Activated CD8-positive, alpha-beta memory T cell treated with anti-CD3 and anti-CD28 coated beads, Interleukin-2, amount 50 U/mL, for 24 hours (primary cell): ENCODE data around the gene STXBP4.

Source experiments
- DNase-seq: peaks from one replicate; pipeline ENCODE4 v3.0.0-alpha.2; 2020; ENCODE audit errors: extremely low read depth

The STXBP4 gene

DNA sequence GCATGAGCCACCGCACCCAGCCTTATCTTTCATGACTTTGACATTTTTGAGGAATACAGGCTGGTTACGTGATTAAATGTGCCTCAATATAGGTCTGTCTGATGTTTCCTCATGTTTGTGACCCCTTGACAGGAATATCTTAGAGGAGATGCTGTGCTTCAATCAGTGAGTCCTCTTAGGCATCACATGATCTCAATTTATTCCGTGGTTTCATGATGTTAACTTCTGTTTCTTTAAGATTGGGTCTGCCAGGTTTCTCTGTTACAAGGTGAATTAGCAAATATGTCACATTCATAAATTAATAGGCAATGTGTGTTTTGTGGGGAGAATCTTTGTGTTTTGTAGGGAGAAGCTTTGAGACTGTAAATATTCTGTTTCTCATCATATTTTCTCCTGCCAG, 3.3 kb downstream of the STXBP4 start:
- DNase-seq: no peak

DNA sequence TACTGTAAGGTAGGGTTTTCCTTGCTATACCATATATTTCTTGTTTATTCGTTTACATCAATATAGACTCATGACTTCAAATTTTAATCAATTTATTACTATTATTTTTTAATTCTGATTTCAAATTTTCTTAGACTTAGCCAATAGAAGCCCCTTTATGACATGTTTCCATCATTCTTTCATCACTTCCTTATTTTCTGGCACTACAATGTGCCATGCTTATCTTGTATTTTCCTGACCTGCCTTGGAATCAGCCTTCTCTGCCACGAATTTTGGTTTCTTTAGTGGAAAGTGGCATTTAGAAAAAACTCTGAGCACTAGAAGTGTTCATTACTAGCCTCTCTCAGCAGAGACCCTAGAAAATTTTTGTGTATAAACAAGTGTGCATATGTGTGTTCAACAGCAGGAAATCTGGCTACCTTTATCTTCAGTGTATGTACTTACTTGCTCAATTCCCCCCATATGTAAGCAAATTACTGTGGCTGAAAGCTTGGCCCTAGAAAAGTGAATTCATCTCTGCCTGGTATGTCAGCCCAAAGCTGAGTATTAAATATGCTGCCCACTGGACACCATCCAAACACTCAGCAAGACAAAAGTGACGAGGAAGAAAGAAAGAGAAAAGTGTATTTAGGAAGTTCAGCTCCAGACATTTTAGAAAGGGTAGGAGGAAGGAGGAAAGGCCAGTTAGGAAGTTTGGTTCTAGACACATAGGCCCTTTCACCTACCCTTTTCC, 4.0 kb downstream of the STXBP4 start:
- no peak for DNase-seq

DNA sequence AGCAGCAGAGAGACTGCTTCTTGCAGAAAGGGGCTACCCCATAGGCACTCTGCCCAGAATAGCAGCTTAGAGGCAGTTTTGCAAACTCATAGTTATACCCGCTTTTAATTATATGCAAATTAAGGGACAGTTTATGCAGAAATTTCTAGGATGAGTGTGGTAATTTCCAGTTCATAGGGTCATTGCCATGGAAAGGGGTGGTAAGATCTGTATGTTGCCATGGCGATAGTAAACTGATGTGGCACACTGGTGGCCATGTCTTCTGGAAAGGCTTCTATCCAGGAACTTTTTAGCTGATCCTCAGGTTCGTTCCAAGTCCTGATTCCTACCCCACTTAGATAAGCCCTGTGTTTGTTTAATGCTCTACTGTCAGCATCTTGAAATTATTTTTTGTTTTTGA, 6.2 kb downstream of the STXBP4 start:
- no peak for DNase-seq

DNA sequence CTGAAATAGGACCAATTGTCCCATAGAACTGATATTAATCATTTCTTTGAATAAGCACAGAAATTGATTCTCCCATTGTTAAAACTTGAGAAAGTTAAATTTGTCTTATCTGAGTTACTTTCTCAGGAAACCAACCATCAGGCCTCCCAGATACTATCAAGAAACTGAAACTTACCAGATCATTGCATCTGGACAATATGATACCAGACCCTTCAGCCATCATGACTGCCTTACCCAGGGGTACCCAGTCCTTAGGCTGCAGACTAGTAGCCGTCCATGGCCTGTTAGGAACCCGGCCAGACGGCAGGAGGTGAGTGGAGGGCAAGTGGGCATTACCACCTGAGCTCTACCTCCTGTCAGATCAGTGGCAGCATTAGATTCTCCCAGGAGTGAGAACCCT, 7.8 kb downstream of the STXBP4 start:
- DNase-seq: no peak

DNA sequence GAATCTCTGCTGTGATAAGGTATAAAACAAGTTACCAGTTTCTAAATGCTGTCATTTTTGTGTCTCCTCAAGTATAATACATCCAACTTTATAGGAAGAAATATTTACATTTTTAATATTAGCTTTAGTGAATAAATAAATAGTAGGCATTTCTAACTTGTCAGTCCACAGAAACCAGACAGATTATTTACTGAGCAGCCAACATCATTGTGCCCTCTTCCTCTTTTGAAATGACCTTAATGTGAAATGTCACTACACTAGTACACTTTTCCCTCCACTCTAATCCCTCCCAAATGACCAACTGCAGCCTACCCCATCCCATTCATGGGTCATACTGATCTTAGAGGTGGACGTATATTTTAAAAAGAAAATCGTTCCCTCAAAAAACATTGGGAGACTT, 9.2 kb downstream of the STXBP4 start:
- DNase-seq: no peak

DNA sequence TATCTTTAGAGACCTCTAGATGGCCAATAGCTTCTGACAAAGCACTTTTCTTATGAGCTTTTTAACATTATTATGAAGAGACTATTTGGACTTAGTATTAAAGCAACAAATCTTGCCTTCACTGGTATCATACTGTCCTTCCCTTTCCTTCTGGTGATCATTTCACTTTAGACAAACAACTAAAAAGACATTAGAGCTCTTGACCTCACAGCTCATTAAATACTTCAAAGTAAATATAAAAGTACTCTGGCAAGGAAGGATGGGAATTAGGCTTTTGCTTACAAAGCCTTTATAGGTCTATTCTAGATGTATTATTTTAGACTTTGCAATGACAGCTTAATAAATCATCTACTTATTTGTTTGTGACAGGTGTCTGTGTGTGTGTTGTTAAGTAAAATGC, 11.1 kb downstream of the STXBP4 start:
- DNase-seq: no peak

DNA sequence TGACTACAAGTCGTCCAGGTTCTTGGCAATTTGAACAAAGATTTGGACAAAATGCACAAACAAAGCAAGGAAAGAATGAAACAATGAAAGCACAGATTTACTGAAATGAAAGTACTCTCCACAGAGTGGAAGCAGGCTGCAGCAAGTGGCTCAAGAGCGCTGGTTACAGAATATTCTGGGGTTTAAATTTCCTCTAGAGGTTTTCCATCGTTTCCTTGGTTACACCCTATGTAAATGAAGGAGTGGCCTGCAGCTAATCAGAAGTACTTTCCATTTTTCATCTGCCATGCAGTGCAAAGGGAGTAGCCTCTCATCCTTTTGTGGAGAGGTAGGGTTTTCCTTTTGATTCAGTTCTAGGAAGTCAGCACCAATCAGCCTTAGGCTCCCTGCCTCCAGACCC, 11.8 kb downstream of the STXBP4 start:
- no peak for DNase-seq

DNA sequence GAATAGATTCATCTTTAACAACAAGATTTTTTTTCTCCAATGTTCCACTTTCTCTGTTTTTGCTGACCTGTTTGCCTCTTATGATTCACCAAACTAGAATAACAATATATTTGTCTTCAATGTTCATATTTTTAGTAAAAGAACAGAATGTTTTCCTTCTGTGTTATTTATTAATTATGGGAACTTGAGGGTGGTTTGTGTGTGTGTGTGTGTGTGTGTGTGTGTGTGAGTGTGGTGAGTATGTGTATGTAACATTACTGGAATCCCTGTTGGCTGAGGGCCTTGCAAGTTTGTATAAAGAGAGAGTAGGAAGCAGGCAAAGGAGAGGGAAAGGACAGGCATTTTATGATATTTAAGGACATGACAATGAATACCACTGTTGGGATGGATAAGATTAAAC, 13.8 kb downstream of the STXBP4 start:
- no peak for DNase-seq

DNA sequence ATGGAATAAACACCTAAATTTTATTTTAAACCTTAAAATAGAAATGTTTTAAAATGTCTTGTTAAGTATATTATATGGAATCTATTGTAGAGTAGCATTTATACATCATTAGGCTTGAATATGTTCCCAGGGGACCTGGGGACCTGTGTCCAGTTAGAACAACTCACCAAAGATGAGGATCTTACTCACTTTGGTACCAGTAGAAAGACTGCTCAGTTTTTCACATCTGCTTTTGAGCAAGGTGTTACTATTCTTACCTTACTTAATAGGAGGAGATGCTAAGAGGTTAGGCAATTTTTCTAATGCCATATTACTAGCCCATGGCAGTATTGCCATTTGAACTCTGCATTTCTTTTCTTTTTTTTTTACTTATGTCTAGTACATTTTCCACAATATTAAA, 14.7 kb downstream of the STXBP4 start:
- no peak for DNase-seq

DNA sequence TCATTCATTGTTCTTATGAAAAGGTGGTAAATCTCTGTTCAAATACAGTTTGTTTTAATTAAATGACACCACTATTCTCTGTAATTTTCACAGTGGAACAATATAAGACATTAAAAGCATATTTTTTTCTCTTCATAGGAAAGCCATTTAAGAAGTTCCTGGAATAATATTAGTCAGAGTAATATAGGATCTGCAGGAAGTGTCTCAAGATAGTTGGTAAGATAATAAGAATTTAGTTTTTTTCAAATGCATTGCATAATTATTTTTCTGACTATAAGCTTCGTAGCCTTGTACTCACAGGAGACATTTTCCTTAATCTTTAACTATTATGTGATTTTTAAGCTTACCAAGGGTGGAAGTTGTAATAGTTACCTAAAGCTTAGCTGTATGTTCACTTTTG, 16.9 kb downstream of the STXBP4 start:
- DNase-seq: no peak

DNA sequence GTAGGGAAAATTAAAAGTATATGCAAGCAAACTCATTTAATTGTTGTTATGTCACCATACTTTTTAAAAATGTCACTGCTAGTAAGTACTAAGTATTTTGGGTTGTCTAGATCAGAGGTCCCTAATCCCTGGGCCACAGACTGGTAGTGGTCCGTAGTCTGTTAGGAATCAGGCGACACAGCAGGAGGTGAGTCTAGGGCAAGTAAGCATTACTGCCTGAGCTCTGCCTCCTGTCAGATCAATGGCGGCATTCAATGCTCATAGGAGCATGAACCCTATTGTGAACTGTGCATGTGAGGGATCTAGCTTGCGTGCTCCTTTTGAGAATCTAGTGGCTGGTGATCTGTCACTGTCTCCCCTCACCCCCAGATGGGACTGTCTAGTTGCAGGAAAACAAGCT, 21.6 kb downstream of the STXBP4 start:
- no peak for DNase-seq

DNA sequence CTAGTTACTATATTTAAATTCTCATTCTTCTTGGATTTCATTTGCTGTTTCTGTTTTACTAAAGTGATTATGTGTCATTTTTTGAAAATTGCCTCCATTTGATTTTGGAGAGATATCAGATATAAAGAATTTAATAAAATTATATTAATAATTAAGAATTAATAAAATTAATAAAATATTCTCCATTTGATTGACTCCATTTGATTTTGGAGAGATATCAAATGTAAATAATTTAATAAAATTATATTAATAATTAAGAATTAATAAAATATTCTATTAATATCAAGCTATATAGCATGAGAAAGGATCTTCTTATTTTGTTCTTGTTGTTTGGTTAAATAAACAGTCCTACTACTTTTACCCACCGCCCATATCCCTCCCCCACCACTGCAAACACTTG, 23.0 kb downstream of the STXBP4 start:
- DNase-seq: no peak

DNA sequence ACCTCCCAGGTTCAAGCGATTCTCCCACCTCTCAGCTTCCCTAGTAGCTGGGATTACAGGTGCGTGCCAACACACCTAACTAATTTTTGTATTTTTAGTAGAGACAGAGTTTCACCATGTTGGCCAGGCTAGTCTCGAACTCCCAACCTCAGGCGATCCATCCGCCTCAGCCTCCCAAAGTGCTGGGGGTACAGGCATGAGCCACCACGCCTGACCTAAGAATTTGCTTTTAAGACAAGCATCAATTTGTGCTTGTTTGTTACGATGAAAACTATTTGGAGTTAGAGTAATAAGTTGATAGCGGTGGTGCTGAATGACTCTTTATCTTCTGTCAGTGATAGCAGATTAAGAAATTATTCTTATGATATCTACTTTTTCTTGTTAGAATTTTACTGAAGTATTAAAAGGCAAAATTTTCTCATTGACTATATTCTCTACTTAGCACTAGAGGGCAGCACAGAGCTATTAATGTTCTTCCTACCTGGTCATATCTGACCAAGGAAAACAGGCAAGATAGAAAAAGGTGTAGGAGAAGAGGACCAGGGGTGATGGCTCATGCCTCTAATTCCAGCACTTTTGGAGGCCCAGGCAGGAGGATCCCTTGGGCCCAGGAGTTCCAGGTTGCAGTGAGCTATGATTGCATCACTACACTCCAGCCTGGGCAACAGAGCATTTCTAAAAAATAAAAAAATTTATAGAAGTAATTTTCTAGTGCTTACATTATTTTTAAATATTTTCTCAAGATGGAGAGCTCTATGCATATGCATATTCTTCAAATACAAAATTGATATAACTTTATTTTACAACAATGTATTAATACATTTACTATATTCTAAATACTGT, 24.5 kb downstream of the STXBP4 start:
- DNase-seq: no peak

DNA sequence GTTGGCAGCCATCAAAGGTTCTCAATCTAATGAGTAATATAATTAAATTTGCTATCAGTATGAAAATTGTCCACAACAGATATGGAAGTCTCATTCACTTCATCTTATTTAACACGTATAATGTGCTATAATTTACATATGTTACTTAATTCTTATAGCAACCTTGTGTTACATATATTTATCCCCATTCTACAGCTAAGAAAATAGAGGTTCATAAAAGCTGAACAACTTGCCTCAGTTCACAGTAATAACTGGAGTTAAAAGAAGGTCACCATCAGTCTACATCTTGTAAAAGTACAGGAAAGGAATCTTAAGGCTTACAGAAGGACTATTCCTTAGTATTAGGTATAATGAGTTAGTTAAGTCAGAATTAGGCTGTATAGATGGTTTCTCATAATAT, 27.9 kb downstream of the STXBP4 start:
- no peak for DNase-seq

DNA sequence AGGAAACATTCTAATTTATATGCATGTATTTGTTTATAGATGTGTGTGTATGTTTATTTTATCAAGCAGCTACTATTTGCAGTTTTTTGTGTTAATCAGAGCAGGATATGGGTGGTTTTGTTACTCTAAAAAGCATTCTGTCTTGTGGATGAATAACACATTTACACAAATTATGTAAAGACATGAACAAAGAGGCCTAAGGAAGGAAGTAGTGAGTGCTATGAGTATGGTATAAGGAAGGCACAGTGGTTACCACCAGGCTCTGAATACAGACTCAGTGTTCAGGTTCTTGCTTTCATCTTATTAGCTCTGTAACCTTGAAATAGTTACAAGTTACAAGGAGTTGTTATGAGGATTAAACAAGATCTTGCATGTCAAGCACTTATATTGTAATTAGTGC, 33.9 kb downstream of the STXBP4 start:
- DNase-seq: no peak

DNA sequence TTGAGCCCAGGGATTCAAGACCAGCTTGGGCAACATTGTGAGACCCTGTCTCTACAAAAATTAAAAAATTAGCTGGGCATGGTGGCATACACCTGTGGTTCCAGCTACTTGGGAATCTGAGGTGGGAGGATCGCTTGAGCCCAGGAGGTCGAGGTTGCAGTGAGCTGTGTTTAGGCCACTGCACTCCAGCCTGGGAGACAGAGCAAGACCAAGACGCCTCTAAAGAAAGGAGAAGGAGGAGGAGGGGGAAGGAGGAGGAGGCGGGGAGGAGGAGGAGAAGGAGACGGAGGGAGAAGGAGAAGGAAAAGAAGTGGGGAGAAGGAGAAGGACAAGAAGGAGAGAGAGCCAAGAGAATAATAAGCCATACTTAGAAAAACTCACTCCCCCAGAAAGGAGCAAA, 35.9 kb downstream of the STXBP4 start:
- no peak for DNase-seq

DNA sequence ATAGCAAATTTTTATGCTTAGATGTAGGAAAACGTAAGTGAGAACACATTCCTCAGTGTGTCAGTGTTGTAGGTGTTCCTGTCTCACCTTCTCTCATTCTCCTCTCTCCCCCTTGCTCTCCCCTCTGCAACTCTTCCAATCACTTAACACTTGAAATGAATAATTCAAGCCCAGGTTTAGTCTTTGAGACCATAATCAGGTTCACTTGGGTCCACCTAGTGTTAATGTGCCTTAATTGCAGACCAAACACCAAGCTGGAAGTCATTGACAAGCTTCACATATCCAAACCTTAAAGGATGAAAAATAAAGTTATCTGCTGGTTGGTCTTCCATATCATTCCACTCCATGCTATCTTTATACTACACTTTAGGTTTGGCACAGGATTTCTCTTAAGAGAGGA, 37.0 kb downstream of the STXBP4 start:
- DNase-seq: no peak

DNA sequence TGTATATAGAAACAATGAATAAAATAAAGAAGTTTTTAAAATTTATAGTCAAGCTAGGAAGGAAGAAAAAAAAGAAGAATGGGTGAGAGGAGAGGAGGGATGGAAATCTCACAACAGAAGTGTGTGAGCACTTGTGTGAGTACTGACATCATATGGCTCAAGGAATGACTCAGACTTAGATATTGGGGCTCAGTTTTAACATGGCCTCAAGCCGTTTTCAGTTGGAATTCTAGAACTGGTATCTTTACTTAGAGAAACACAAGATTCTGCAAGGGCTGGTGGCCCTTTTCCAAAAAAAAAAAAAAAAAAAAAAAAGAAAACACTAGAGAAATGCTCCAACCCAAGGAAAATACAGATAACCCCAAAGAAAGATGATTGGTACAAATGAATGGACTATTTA, 55.1 kb downstream of the STXBP4 start:
- DNase-seq: no peak

DNA sequence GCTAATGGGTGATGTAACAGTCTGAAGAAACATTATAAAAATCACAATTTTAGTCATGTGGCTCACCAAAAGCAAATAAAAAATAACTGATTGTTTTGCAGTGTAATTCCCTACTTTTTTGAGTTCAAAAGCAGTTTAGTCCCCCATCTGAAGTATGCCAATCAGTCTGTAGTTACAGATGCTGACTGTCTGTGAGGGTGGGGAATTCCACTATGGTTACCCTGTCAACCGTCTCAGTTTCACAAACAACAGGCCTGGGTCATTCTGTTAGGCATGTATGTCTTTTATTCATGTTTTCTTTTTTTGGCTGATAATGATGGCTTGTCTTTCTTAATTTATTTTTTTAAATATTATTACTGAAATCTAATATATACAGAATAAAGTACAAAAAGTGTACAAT, 69.3 kb downstream of the STXBP4 start:
- no peak for DNase-seq

DNA sequence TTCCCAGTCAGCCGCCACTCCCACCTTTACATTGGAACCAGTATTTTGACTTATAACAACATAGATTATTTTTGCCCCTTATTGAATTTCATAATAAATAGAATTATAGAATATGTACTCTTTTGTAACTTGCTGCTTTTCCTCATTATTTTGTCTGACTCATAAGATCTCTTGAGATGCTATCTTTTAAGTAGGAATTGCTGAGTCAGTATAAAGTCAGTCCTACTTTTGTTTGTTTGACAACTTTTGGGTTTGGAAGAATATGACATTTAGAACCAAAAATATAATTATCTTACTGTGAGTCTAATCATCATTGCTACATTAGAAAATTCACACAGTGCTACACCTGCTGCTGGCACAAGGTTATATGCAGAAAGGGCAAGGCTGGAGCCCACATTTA, 69.7 kb downstream of the STXBP4 start:
- DNase-seq: no peak

DNA sequence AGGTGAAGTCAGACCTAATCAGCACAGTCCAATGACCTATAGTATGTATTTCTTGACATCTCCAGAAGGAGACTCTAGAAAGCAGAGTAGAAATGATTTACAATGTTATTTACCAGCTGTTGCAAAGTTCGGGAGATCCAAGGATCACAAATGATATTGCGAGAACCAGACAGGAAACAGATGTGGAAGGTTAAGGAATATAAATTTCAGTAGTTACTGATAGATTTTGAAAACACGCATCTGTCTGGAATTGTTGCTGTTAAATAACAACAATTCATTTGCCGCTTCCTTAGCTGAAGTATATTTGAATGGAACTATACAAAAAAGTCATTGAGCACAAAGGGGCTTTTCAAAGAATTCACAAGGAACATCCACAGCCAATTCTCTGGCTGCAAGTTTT, 72.0 kb downstream of the STXBP4 start:
- DNase-seq: no peak

DNA sequence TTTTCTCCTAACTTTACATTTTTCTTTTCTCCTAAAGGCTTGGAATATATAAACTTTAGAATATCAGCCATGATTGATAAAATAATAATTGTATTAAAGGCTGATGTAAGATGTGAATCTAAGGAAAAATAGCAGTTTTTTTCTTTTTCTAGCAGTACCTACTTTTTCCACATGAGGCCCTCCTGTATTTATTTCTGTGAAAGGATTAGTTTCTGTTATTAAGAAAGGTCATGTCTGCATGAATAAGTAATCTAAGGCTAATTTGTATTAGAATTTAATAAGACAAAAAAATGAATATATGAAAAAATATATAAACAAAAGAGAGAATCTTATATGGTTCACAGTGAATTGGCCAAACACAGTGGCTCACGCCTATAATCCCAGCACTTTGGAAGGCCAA, 85.3 kb downstream of the STXBP4 start:
- no peak for DNase-seq

DNA sequence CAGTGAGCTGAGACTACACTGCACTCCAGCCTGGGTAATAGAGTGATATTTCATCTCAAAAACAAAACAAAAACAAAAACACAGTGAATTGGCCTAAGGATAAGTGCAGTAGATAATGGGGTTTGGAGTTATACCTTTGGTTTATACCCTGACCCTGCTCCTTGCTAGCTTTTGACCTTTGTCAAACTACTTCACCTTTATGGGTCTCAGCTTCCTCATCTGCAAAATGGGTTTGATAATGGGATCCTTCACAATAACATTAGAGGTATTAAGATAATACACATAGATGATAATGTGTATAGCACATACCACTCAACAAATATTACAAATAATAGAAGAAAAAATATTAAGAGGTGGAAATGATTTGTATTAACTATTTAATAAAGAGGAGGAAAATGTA, 85.9 kb downstream of the STXBP4 start:
- DNase-seq: no peak

DNA sequence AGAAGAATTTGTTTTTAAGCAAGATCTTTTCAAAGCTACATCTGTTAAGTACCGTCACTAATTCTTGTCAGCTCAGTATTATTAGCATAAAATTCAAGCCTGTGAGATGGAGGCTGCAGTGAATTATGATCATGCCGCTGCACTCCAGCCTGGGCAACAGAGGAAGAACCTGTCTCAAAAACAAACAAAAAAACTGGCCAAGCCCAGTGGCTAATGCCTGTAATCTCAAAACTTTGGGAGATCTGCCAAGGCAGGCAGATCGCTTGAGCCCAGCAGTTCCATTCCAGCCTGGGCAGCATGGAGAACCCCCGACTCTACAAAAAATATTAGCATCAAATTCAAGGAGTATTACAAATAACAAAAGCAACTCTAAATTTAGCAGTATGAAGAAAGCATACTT, 88.0 kb downstream of the STXBP4 start:
- DNase-seq: no peak
